Activated CD8-positive, alpha-beta memory T cell treated with anti-CD3 and anti-CD28 coated beads, Interleukin-2, amount 10 ng/mL, durations not matched to agents 7 days and 5 days (primary cell): ENCODE data around the gene ADTRP. TPM values are rescaled to one million over a fixed set of nuclear protein-coding genes. Genes with fewer than 3 reads are reported as not detected.
A peak's percentile ranks its signal among the peaks of the same experiment; 100 is the strongest.

Experiments used
- ATAC-seq: fragments of 150-1000 bp; cut with Tn5 transposase; one replicate; pipeline ENCODE4 v1.10.0; 2021; ENCODE audit warnings: moderate library complexity
- CTCF ChIA-PET: fragments of 350-600 bp; sonication (Branson Sonifier 250); formaldehyde crosslinking; loops from one replicate; lab custom pipeline; 2021; ENCODE audit warnings: antibody characterized with exemption; lab: Charles Lee
- DNase-seq: peaks from one replicate; pipeline ENCODE4 v3.0.0-alpha.2; 2020
- H3K27ac Mint-ChIP-seq: one replicate; pipeline ENCODE4 v1.8.0; 2021; ENCODE audit warnings: mild to moderate bottlenecking, mixed read lengths
- H3K27me3 Mint-ChIP-seq: one replicate; pipeline ENCODE4 v1.8.0; 2021; ENCODE audit warnings: mixed read lengths
- H3K36me3 Mint-ChIP-seq: one replicate; pipeline ENCODE4 v1.8.0; 2021; ENCODE audit warnings: mild to moderate bottlenecking, mixed read lengths
- H3K4me1 Mint-ChIP-seq: one replicate; pipeline ENCODE4 v1.8.0; 2021; ENCODE audit warnings: mixed read lengths
- H3K4me3 Mint-ChIP-seq: one replicate; pipeline ENCODE4 v1.8.0; 2021; ENCODE audit warnings: mild to moderate bottlenecking, moderate library complexity, mixed read lengths
- H3K9me3 Mint-ChIP-seq: one replicate; pipeline ENCODE4 v1.8.0; 2022; ENCODE audit warnings: low read depth, mixed read lengths
- total RNA-seq, 2 experiments: library from RNA; stranded (reverse); gene quantifications; one replicate each; pipeline ENCODE4 v1.2.3, GENCODE V29; 2021

ADTRP gene
- total RNA-seq, 2 experiments from 2014 or later: 0.47 to 2.0 TPM

- Mint-ChIP-seq H3K27ac (no peak overlapping the region), H3K4me1 (peaks cover 2% of the 10 kb centered on the region), H3K9me3 (no peaks in the 10 kb centered on the region), H3K36me3 (no peaks in the 10 kb centered on the region), H3K27me3 (peaks cover 16% of the 10 kb centered on the region), H3K4me3 (no peak overlapping the region)
- CTCF ChIA-PET: interaction anchor here (1.5 kb wide), 1 partner anchor 10 kb away, joined by 3 read pairs; no protein-coding TSS in a partner anchor
- ATAC-seq (no peak), DNase-seq (no peak)
Observed at GRCh38 chr6:11753798-11754197, 24.8 kb downstream of the ADTRP start.

DNA sequence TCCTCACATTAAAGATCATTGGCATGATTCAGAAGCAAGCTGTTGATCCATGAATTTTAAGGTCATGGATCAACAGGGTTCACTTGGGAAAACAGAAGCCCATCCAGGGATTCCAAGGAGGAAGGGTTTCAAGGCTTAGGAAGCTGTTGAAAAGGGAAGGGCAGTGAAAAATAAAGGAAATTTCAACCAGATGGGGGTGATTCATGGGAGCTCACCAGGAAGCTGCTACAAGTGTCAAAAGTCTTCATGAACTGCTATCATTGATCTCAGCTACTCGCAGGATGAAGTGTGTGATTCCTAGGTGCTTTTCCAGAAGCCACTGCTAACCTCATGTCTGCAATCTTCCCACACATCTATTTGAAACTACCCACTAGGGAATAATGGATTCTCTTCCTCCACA is 26.2 kb downstream of the ADTRP start:
- DNase-seq: no peak
- H3K36me3 Mint-ChIP-seq: no peaks in the 10 kb centered on the region
- H3K4me1 Mint-ChIP-seq: peaks cover 2% of the 10 kb centered on the region
- H3K27me3 Mint-ChIP-seq: peaks cover 15% of the 10 kb centered on the region
- H3K4me3 Mint-ChIP-seq: no peak overlapping the region
- no peak for ATAC-seq
- CTCF ChIA-PET: no interaction called here
- H3K9me3 Mint-ChIP-seq: no peaks in the 10 kb centered on the region
- H3K27ac Mint-ChIP-seq: no peak overlapping the region

GRCh38 chr6:11750682-11751081 is 27.9 kb downstream of the ADTRP start:
- ATAC-seq: no peak
- Mint-ChIP-seq H3K27ac (no peak overlapping the region), H3K9me3 (no peaks in the 10 kb centered on the region), H3K27me3 (peaks cover 12% of the 10 kb centered on the region), H3K4me1 (no peaks in the 10 kb centered on the region), H3K4me3 (no peak overlapping the region), H3K36me3 (no peaks in the 10 kb centered on the region)
- CTCF ChIA-PET: no interaction called here
- DNase-seq: no peak

GRCh38 chr6:11748591-11749210 is 29.9 kb downstream of the ADTRP start:
- H3K4me3 Mint-ChIP-seq: no peak overlapping the region
- H3K27me3 Mint-ChIP-seq: peaks cover 14% of the 10 kb centered on the region
- H3K9me3 Mint-ChIP-seq: no peaks in the 10 kb centered on the region
- DNase-seq (no peak), ATAC-seq (no peak)
- no peaks in the 10 kb centered on the region for H3K4me1 Mint-ChIP-seq
- H3K27ac Mint-ChIP-seq: no peak overlapping the region
- CTCF ChIA-PET: no interaction called here
- H3K36me3 Mint-ChIP-seq: no peaks in the 10 kb centered on the region

DNA sequence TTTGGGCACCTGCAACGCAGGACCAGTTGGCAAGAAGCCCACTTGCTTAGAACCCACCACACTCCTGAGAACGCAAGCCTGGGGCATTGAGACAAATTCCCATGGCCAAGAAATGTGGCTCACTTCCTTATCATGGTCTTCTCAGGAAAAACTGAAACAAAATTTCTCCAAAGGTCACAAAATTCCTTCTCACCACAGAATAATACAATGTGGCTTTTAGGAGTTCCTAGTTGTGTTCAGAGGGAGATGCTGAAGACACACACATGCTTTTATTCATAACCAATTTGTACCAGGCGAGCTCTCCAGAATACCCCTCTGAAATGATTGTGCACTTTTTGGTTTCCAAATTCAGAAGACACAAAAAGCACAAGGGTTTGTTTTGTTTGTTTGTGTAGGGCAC is 31.6 kb downstream of the ADTRP start:
- no peak for ATAC-seq
- Mint-ChIP-seq H3K27ac (no peak overlapping the region), H3K36me3 (no peaks in the 10 kb centered on the region), H3K9me3 (no peaks in the 10 kb centered on the region), H3K4me3 (no peak overlapping the region), H3K4me1 (no peaks in the 10 kb centered on the region), H3K27me3 (peaks cover 18% of the 10 kb centered on the region)
- CTCF ChIA-PET: no interaction called here
- no peak for DNase-seq

DNA sequence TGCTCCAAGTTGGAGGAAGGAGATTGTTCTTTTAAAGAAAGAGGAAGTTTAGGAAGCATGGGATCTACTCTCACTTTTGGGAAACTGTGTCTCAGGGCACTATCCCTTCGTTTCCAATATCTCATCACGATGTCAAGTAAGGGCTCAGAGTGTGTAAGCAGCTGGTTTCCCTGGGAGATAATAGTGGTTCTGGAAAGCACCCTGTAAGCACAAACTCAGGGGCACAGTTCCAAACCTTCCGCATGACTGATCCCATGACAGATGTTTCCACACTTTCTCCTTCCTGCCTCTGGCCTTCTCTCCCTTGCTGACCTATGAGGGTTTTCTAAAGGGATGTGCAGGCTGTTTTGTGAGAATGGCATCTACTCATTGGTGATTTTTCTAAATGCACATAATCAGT is 33.9 kb downstream of the ADTRP start:
- H3K9me3 Mint-ChIP-seq: no peaks in the 10 kb centered on the region
- H3K27ac Mint-ChIP-seq: no peak overlapping the region
- ATAC-seq (no peak), DNase-seq (no peak)
- H3K27me3 Mint-ChIP-seq: peaks cover 27% of the 10 kb centered on the region
- no peak overlapping the region for H3K4me3 Mint-ChIP-seq
- H3K36me3 Mint-ChIP-seq: no peaks in the 10 kb centered on the region
- CTCF ChIA-PET: no interaction called here
- H3K4me1 Mint-ChIP-seq: peaks cover 1% of the 10 kb centered on the region

GRCh38 chr6:11744101-11744500 is 34.5 kb downstream of the ADTRP start:
- H3K27ac Mint-ChIP-seq: no peak overlapping the region
- H3K4me3 Mint-ChIP-seq: no peak overlapping the region
- no peak for ATAC-seq
- H3K36me3 Mint-ChIP-seq: no peaks in the 10 kb centered on the region
- H3K9me3 Mint-ChIP-seq: no peaks in the 10 kb centered on the region
- H3K4me1 Mint-ChIP-seq: peaks cover 1% of the 10 kb centered on the region
- H3K27me3 Mint-ChIP-seq: peaks cover 30% of the 10 kb centered on the region
- CTCF ChIA-PET: no interaction called here
- no peak for DNase-seq

DNA sequence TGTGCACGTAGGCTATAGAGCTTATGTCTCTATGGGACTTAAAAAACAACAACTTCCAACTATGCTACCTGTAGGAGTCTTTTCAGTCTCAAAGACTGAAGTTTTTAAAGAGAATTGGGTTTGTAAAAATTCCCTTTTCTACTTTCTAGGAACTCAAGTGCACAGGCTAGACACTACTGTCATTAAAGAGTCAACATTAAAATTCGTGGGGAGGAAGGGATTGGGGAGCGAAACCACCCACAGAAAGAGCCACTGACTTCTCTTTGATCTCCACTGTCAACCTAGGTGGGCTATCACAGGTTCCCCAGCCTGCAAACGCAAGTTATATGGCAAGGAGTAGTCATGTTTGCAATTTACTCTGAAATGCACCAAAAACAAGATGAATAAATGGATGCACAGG is 37.7 kb downstream of the ADTRP start:
- DNase-seq (no peak), ATAC-seq (no peak)
- no peaks in the 10 kb centered on the region for H3K9me3 Mint-ChIP-seq

GRCh38 chr6:11738661-11739375 is 39.8 kb downstream of the ADTRP start:
- Mint-ChIP-seq H3K27me3 (peaks cover 36% of the 10 kb centered on the region), H3K27ac (no peak overlapping the region), H3K4me1 (peaks cover 1% of the 10 kb centered on the region), H3K36me3 (no peaks in the 10 kb centered on the region), H3K9me3 (no peaks in the 10 kb centered on the region), H3K4me3 (no peak overlapping the region)
- no peak for DNase-seq
- CTCF ChIA-PET: no interaction called here
- no peak for ATAC-seq

More for the DNA sequence above, 37.7 kb downstream of the ADTRP start:
- H3K27ac Mint-ChIP-seq: no peak overlapping the region
- peaks cover 1% of the 10 kb centered on the region for H3K4me1 Mint-ChIP-seq
- peaks cover 35% of the 10 kb centered on the region for H3K27me3 Mint-ChIP-seq
- no peak overlapping the region for H3K4me3 Mint-ChIP-seq
- H3K36me3 Mint-ChIP-seq: no peaks in the 10 kb centered on the region
- CTCF ChIA-PET: no interaction called here

DNA sequence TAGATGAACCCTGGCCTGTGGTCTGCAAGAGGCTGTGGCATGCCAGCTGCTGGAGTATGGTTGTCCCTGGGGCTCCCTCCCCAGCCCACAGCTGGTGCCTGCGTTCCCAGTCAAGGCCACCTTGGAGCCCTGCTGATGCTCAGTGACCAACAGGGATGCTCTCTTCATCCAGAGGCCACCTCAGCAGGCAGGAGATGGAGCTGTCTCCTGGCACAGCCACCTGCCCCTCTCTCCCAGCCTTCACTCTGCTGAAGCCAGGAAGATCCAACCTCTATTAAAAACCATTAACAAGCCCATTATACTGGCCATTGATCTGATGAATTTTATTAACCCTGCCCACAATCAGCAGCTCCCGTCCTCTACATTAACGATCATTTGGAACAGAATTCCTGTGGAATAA is 40.4 kb downstream of the ADTRP start:
- H3K27ac Mint-ChIP-seq: no peak overlapping the region
- no peak for DNase-seq
- H3K27me3 Mint-ChIP-seq: peaks cover 36% of the 10 kb centered on the region
- no peaks in the 10 kb centered on the region for H3K36me3 Mint-ChIP-seq
- H3K4me1 Mint-ChIP-seq: peaks cover 1% of the 10 kb centered on the region
- no peak overlapping the region for H3K4me3 Mint-ChIP-seq
- no peak for ATAC-seq
- H3K9me3 Mint-ChIP-seq: no peaks in the 10 kb centered on the region
- CTCF ChIA-PET: no interaction called here

- no peak overlapping the region for H3K27ac Mint-ChIP-seq
- CTCF ChIA-PET: no interaction called here
- peaks cover 23% of the 10 kb centered on the region for H3K27me3 Mint-ChIP-seq
- H3K9me3 Mint-ChIP-seq: no peaks in the 10 kb centered on the region
- no peak for ATAC-seq
- peaks cover 10% of the 10 kb centered on the region for H3K4me1 Mint-ChIP-seq
- DNase-seq: no peak
- H3K36me3 Mint-ChIP-seq: no peaks in the 10 kb centered on the region
- no peak overlapping the region for H3K4me3 Mint-ChIP-seq
Observed at GRCh38 chr6:11736601-11737000, 42.0 kb downstream of the ADTRP start.

DNA sequence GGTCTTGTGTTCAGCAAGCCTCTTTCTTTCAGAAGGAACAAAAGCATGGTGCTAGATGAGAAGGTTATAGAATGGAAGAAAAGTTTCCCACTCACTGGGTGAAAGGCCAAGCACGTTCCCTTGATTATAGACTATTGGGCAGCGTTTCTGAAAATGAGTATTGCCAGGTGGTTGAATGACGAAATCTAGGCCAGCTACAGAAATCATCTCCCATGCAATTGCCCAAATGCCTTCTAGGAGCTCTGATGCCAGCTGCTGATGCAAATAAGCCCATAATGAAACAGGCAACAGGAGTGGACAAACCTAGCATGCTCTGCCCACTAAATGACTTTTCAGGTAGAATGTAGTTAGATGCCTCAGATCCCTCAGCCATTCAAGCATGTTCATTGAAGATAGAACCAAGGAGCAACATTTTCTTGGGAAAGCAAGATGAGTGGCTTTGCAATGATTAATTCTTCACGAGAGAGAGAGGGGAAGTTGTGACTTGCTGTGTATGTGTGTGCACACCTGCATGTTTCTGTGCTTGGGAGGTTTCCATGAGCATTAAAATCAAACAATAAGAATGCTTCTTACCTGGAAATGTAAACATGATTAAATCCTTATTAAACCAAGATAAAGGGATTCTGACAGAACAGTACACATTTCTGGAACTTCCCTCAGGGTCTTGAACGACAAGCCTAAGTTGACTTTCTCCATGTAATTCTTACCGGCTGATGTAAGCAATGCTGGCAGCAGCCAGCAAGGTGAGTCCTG is 43.6 kb downstream of the ADTRP start:
- H3K27me3 Mint-ChIP-seq: peaks cover 13% of the 10 kb centered on the region
- no peak overlapping the region for H3K27ac Mint-ChIP-seq
- DNase-seq: no peak
- H3K36me3 Mint-ChIP-seq: peaks cover 1% of the 10 kb centered on the region
- ATAC-seq: no peak
- no peak overlapping the region for H3K4me3 Mint-ChIP-seq
- H3K4me1 Mint-ChIP-seq: peaks cover 13% of the 10 kb centered on the region
- no peaks in the 10 kb centered on the region for H3K9me3 Mint-ChIP-seq
- CTCF ChIA-PET: no interaction called here

- H3K27ac Mint-ChIP-seq: peak overlapping the region; percentile 20
- DNase-seq (peak; percentile 56), ATAC-seq (peak; percentile 52)
- no peaks in the 10 kb centered on the region for H3K9me3 Mint-ChIP-seq
- peaks cover 1% of the 10 kb centered on the region for H3K36me3 Mint-ChIP-seq
- peaks cover 32% of the 10 kb centered on the region for H3K4me1 Mint-ChIP-seq
- peak overlapping the region; percentile 6 for H3K4me3 Mint-ChIP-seq
- peaks cover 12% of the 10 kb centered on the region for H3K27me3 Mint-ChIP-seq
- CTCF ChIA-PET: interaction anchor here (1.0 to 1.4 kb wide), 2 partner anchors 16 to 77 kb away, joined by 3 to 6 read pairs; no protein-coding TSS in a partner anchor
Observed at GRCh38 chr6:11732036-11732631, 46.5 kb downstream of the ADTRP start.
